Right hindlimb (tissue), 1 donor: ENCODE results near the gene ERI3.

Experiments used
- DNase-seq: peaks from one replicate; pipeline ENCODE4 v3.0.0-alpha.2; 2018

Gene ERI3

DNA sequence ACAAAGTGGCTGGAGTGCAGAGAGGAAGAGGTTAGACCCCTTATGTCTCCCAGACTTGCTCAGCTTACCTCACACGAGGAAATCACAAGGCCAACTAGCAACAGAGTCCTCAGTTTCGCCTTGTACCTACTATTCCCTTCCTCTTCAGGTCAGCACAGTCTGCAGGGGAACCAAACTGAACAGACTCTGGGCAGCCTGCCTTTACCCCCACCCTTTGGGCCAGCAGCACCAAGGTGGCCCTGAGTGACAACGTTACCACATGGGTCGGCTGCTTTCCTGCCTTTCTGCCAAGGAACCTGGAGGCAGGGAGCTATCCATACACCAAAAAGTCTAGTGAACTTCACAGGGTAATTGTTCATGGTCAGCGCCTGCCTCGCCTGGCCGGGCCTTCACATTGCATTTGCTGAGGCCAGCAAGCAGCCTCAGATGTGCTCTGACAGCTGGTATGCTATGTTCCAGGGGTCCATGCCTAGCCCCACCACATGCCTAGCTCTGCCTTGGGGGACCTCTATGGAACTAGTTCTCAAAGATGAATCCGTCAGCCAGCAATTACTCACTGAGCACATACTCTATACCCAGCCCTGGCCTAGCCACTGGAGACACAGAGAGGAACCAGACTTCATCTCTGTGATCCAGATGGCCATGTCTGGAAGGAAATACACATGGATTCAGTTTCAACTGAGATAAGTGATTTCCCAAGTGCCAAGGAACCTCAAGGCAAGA lies 72.2 kb downstream of the ERI3 start:
- DNase-seq, result no peak

DNA sequence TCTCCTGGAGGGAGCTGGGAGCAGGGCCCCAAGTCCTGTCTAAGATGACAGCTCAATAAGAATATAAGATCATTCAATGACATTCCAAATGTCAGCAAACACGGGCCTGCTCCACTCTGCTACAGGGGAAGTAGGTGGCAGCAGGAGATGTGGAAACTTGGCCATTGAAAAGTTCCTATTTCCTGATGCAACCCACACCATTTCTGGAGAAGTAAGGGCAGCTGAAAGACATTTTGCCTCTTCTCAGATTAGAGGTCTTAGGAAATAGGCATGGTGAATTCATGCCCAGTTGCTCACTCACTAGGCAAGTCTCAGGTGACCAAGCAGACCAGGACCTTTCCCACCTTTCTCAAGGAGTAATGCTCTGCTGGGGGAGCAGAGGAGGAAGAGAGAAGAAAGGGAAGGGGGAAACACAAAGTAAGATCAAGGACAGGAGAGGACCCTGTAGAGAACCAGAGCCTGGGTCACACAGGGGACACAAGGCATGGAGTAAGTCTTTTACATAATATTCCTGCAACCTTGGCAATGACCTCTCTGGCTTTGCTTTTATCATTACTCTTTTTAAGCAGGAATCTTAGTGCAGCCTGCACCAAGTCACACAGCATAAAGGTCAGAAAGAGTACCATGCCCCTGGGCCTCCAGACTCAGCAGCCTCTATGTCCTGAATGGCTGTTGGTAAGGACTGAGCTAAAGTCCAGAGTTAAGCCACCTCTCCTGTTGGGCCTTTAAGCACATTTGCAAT lies 72.9 kb downstream of the ERI3 start:
- no peak for DNase-seq

DNA sequence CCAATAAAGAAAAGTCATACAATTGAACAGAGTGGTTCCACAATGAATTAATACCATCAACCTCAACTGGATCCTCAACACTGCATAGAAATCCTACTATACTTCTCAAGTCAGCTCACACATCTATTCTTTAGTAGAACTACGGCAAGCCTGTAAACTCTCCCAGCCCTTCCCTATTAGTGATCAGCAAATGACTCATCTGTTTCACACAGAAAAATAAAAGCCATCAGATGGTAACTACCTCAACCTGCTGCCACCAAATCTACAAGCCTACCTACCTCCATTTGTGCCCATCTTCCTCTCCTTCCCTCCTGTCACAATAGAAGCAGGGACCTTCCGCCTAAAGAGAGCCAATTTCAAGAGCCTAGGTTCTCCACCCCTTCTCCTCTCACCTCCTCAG lies 78.2 kb downstream of the ERI3 start:
- no peak for DNase-seq

DNA sequence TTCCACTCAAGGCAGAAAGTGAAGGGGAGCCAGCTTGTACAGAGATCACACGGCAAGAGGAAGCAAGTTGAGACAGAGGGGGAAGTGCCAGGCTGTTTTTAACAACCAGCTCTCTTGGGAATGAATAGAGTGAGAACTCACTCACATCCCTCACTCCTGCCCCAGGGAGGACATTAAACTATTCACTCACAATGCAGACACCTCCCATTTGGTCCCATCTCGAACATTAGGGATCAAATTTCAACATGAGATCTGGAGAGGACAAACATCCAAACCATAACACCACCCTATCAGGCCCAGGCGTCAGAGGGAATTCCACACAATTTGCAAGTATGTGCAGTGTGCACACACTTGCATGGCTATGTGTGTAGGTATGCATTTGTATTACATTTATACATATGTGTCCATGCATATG lies 79.1 kb downstream of the ERI3 start:
- DNase-seq, result no peak

DNA sequence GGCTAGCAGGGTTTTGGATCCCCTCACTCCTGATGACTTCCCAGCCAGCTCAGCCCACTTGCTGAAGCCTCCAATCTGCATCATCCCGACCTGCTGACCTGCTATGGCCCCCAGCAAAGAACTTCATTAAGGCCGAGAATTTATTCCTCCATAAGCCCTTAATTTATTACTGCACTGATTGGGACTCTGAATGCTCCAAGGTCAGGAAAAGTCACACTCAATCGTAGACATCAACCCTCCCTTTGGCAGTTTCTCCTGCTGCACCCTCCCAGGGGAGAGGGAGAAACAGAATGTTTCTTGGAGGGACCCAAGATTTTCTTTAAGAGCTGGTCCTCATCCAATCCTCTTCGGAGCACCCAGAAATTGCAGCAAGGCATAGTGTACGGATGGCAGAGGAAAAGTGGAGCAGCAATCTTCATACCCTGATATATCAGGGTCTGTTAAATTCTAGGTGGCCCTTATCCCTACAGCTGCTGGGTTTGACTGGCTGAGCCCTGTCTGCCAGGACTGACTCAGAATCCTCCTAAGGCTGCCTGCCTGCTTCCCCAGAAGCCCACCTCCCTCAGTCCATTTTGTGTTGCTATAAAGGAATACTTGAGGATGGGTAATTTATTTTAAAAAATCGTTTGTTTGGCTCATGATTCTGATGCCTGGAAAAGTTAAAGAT lies 79.6 kb downstream of the ERI3 start:
- DNase-seq, result no peak

DNA sequence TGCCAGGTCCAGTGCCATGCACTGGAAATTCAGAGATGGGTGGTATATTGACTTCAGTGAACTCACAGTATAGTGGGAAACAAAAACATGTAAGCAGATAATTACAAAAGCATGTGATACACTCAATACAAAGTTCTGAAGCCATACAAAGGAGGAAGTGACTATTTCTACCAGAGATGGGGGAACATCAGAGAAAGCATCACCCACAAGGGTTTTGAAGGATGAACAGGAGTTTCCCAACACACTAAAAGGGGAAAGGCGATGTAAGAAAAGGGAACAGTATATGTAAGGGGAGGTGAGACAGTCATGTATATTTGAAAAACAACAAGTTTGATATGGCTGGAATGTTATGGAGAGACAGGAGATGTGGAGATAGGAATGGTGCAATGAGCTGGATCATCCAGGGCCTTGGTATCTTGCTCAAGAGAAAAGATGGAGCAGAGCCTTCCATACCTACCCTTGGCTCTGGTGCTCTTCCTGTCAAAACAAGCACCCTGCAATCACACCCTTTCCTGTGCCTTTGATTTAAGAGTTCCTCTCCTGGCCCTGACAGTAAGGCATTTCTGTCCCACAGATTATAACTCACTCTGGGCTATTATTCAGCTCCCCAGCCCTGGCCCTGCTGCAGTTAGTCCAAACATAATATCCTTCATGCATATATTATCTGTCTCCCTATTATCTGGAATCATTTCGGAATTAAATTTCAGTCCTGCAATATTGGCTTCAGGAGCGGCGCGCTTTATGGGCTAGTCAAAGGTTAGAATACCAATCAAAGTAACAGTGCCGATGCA lies 81.3 kb downstream of the ERI3 start:
- no peak for DNase-seq

DNA sequence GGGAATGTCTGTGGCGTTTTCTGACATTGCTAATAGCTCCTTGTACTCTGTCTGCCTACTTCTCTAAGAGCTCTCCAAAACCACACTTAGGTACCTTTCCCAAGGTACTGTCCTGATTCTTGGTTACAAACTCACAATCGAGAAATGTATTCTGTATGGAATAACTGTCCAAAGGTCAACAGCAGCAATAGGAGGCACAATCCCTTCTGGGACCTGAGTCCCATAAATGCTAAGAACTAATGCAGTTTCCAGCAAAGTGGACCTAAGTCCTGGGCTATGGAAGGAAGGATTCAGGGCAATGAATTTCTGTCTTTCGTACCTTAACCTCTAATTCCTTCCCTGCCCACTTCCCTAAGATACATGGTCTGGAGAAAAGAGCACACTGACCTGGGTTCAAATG lies 82.1 kb downstream of the ERI3 start:
- DNase-seq, result no peak

DNA sequence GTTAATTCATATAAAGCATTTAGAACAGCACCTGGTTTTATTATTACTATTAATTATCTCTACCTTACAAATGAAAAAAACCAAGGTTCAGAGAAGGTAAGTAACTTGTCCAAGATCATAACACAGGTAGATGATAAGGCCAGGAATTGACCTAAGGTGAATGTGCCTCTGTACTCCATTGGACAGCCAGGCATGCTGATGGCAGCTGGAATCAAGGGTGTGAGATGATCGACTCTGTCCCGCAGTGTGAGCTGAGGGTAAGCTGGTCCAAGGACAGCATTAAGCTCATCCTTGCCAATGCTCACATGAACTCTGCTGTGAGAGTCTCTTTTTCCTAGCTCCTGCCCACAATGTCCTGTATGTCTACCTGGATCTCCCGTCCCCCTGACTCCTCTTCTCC lies 83.4 kb downstream of the ERI3 start:
- DNase-seq, result no peak

DNA sequence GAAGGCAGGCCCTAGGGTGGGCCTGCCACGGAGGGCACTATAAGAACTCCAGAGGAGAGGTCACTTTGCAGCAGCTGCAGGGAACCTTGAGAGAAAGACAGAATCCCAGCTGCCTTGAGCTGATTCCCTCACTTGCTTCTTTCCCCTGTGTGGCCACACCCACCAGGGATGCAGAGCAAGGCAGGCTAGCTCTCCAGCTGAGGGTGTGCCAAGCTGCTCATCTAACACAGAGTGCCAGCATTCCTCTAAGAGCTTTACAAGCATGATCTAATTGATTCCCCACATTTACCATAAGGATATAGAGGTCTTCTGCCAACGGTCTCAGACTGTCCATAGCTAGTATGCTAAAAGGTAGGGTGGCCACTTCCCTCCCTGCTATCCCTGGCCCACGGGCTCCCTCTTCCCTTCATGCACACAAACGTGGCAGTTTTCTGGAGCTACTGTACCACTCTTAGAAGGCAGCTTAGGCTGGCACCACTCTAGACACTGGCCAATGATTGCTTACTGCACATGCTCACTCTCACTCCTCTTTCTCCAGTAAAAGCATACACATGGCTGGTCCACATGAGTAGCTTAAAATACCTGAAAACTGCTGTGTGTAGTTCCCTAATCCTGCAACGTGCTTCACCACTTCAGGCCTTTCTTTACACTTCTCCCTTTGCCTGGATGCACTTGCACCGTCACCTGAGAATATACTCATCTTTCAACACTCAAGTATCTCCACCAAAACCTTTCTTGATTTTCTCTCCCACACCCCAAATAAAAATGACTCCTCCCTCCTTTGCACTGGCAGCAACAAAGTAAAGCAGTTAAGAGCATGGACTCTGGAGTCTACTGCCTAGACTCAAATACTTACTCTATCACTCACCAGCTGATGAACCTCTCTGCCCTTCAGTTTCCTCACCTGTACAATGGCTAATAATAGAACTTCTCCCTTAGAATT lies 84.1 kb downstream of the ERI3 start:
- peak; percentile 70 for DNase-seq

DNA sequence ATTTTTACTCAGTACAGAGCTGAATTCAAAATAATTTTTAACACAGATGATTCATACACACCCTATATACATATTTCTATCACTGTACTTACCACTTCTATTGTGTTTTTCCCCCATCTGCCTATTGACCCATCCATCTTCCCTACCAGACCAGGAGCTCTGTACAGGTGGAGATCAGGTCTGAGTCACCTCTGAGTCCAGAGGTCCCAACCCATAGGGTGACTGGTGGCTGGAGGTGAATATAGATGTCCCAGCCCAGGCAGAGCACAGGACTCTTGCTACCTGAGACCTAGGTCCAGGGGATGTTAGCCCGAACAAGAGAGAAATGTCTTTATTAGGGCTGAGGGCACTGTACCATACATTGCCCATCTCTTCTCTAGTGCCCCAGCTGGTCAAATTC lies 87.0 kb downstream of the ERI3 start:
- DNase-seq, result no peak

DNA sequence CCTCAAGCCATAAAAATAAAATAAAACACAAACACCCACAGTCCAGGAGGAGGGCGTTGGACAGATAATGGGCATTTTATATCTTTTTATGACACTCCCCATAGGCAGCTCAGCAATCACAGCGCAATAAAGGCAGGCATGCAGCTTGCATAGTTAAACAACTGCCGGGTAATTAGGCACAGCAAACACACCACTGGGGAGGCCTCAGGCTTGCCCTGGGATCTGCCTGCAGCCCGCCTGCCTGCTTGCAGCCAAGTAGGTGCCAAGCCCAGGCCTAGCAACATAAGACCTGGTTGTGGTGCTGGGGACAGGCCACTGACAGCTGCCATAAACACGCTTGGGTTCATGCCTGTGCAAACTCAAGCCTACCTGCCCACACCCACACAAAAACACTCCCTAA lies 87.6 kb downstream of the ERI3 start:
- no peak for DNase-seq

DNA sequence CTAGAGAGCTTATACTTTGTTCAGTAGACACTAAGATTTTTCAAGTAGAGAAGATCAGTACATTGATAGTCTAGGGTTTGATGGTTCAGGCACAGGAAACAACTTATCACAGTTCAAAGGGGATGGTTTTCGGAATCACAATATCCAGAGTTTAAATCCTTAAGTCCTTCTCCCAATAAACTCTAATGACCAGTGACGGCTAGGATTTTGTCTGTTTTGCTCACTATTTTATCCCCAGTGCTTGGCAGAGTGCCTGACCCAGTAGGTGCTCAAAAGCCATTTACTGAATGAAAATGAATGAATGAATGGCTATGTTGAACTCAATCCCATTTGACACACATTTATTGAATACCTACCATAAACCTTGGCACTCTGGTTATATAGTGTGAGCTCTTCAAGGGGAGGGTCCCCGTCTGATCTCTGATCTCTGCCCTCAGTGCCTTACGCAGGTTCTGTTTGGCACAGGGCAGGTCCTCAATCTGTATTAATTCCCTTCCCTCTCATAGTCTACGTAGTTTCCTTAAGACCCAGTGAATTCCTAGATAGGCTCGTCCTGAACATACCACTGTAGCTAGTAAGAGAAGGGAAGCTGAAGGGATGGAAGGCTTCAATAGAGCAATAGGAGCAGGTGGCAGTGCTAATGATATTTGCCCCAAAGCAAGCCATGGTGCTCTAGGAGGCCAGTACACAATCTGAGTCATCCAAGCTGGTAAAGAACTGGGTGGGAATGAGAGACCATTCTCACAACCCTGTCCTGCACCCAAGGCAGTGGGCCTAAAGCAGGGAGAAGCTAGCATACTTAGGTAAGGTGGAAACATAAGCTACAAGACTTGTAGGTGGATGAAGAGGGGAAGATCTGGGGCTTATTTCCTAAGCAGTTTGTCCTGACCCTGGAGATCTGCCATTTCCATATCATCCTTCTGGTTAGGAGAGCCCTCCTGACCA lies 88.4 kb downstream of the ERI3 start:
- DNase-seq, result no peak

DNA sequence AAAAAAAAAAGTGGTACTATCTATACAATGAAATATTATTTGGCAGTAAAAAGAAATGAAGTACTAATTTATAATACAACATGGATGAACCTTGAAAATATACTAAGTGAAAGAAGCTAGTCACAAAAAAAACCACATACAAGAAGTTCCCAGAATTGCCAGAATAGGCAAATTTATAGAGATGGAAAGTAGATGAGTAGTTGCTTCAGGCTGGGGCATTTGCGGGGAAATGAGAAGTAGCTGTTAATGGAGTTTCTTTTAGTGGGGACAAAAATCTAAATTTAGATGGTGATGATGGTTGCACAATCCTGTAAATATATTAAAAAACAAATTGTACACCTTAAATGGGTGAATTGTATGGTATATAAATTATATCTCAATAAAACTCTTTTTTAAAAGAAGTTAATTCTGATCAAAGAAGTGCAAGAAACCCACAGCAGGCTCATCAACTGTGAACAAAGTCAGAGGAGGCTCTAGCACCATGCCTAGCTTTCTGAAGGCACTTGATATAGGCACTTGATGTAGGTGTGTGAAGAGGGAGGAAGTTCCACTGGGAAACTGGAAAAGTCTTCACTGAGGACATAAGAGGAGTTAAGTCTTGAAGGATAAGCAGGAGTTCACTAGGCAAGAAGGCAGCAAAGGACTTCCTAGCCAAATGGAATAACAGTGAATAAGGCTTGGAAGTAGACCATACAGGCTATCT lies 89.2 kb downstream of the ERI3 start:
- no peak for DNase-seq

DNA sequence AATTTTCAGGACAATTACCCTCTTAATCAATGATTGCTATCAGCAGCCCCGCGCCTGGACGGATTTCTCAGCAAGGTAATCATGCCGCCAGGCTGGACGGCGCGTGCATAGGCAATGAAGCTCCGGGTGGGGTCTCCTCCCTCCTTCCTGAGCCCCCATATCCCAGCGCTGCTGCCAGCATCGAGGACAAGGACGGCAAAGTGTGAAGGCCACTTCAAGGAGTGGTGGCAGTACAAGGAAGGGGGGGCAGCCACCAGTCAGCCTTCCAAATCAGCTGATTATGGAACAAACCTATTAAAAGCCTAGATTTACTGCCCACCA lies 90.6 kb downstream of the ERI3 start:
- no peak for DNase-seq

DNA sequence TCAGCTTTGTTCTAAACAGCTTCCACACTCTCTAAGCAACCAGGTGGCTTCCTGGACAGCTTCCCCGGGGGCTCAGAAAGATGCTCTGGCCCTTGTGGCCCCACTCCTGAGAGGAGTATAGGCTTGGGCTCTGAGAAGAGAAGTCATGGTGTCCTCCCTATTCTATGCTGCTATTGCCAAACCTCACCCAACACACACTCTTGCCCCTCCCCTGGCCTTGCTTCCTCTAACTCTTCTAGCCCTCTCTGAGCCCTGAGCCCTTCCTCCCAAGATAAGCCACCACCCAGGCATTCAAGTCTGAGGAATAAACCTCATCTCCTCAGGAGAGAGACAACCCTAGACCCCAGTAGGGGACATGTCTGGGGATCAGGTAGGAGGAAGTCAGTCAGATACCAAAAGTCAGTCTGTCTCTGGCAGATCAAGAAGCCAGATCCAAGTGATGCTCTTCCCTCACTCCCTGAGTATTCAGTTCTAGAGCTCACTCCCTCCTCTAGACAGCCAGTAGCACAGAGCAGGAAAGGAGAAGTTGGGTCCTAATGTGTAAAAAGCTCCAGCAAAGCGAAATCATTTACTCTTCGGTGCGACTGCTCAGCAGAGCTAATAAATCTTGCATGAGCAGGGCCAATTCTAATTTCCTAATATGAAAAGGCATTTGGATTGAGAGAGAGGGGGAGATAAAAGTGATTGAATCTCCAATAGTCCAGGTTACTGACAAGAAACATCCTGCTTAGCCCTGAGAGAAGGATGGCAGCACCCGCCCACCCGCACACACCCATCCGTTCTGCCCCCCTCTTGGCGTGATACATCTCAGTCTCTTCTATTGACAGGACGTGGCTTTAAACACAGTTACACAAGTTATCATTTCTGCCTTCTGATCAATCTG lies 91.2 kb downstream of the ERI3 start:
- no peak for DNase-seq

DNA sequence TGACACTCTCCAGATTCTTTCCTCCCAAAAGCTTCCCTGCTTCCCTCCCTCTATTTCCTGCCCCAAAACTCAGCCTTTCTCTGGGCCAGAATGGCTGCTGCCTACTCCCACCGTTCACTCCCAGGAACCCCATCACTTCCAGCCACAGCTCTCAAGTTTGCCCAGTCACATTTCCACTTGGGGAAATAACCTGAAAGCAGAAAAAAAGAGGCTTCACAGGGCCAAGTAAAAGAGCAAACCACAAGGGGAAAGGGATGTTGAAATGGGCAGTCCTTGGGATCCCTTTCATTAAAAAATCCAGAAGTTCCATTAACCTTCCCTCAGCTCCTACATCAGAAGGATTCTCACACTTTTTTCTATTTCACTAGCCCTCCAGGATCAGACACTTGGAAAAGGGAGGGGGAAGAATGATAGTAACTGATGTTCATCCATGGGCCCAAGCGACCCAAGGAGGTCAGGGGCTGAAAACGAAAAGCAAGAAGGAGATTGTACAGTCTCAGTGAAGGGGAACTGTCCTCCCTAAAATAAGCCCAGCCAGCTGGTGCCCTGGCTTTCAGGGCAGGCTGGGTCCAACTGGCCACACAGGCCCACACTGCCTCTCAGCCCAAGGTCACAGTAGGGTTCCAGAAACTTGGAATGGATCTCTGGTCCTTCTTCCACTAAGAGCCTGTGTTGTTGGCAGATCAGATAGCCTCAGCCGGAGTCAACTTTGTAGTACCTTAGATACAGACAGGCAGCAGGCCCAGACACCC lies 92.1 kb downstream of the ERI3 start:
- no peak for DNase-seq

DNA sequence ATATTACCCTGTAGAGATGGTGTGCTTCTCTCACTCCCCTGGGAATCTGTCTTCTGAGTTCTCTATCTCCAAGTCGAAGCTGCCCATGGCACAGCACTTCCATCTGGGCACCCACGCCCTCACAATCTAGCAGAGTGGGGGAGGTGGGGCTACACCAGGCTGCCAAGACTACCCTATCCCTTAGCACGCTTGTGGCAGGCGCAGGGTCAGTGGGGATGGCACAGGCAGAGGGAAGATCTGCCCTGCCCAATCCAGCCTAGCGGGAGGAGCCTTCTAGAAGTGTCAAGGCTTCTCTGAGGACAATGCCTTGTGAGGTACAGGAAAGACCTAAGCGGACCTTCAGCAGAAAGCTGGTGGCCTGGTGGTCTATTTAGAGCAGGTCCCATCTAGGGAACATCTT lies 92.6 kb downstream of the ERI3 start:
- no peak for DNase-seq

DNA sequence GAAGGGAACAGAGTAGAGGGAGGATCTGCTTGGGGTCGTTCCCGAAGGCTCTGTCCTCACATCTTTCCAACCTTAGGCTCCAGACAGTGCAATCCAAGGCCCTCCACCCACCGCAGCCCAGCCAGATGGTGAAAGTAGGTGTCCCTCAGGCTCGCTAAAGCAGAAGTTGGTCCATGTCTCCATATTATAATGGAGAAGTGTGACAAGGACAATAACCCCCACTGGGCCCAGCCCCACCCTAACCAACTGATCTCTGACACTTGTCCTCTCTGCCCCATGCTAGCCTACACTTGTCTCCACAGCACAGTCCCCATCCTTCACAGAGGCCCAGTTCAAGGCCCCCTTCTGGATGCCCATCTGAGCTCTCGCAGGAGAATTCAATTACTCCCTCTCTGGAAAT lies 93.1 kb downstream of the ERI3 start:
- no peak for DNase-seq
